GM20000 (cell line): ENCODE measurements around the gene GLYATL3.

Experiments used
- DNase-seq: peaks from one replicate; pipeline ENCODE4 v3.0.0; 2012; ENCODE audit warnings: low spot score
- CTCF ChIP-seq: IDR thresholded peaks from 2 replicates; pipeline ENCODE4 v1.5.1; 2012; ENCODE audit warnings: mild to moderate bottlenecking, control low read depth; ENCODE audit errors: extremely low read depth, missing control alignments

GLYATL3 gene

GRCh38 chr6:49526598-49526997 lies 26.9 kb downstream of the GLYATL3 start:
- DNase-seq, result no peak
- no peak for TF ChIP-seq CTCF

- DNase-seq, result no peak
- TF ChIP-seq CTCF, result no peak
Measured at GRCh38 chr6:49527320-49527719, 27.6 kb downstream of the GLYATL3 start.

GRCh38 chr6:49528571-49528970 lies 28.8 kb downstream of the GLYATL3 start:
- no peak for DNase-seq
- no peak for TF ChIP-seq CTCF

- TF ChIP-seq CTCF, result no peak
- no peak for DNase-seq
Measured at GRCh38 chr6:49530141-49530776, 30.5 kb downstream of the GLYATL3 start.

- peak; percentile 38 for DNase-seq
- peak; percentile 61 for TF ChIP-seq CTCF
Measured at GRCh38 chr6:49531774-49532569, 32.2 kb downstream of the GLYATL3 start.

- no peak for DNase-seq
- TF ChIP-seq CTCF, result no peak
Measured at GRCh38 chr6:49535795-49536194, 36.1 kb downstream of the GLYATL3 start.

- no peak for DNase-seq
- no peak for TF ChIP-seq CTCF
Measured at GRCh38 chr6:49539102-49539501, 39.4 kb downstream of the GLYATL3 start.
